IMR-90 (cell line): ENCODE data around the gene TNRC6B. TPM values are rescaled to one million over a fixed set of nuclear protein-coding genes. Genes with fewer than 3 reads are reported as not detected.

Experiments used
- ATAC-seq: fragments of 200-7000 bp; cut with Tn5 transposase; 2 replicates; pipeline ENCODE4 v1.9.1; 2020; ENCODE audit warnings: low read depth, mild to moderate bottlenecking, moderate library complexity
- BruUV-seq: library from RNA; stranded (reverse); fragments of 400-500 nt; replicated peaks from 2 replicates; lab custom pipeline; 2021; lab: Mats Ljungman, UMichigan
- CTCF ChIA-PET: fragments of 300-600 bp; formaldehyde crosslinking; extraction: SDS; loops from one replicate; lab custom pipeline; 2021; ENCODE audit warnings: antibody characterized with exemption; lab: Yijun Ruan, JAX
- POLR2A ChIA-PET: fragments of 300-600 bp; sonication (Branson Sonifier 250); formaldehyde crosslinking; loops from one replicate; lab custom pipeline; 2022; ENCODE audit warnings: antibody characterized with exemption; ENCODE audit not compliant: unreplicated experiment; lab: Charles Lee
- DNase-seq: peaks from one replicate; pipeline ENCODE4 v3.0.0; 2013
- H2AFZ ChIP-seq: replicated peaks from 2 replicates; pipeline ENCODE3; 2013; ENCODE audit warnings: low read length, mild to moderate bottlenecking; ENCODE audit not compliant: poor library complexity
- H2AK5ac ChIP-seq: 2 replicates; pipeline ENCODE4 v1.6.1; 2013; ENCODE audit warnings: low read depth, low read length, inconsistent platforms
- H2AK9ac ChIP-seq: replicated peaks from 2 replicates; pipeline ENCODE3; 2013; ENCODE audit warnings: mild to moderate bottlenecking, low read depth, low read length, moderate library complexity; ENCODE audit not compliant: poor library complexity
- H2BK120ac ChIP-seq: 2 replicates; pipeline ENCODE4 v1.6.1; 2013; ENCODE audit warnings: low read depth, low read length, inconsistent platforms
- H2BK15ac ChIP-seq: 3 replicates; pipeline ENCODE4 v1.6.1; 2013; ENCODE audit warnings: low read depth, low read length, inconsistent platforms
- H2BK20ac ChIP-seq: 2 replicates; pipeline ENCODE4 v1.6.1; 2013; ENCODE audit warnings: low read depth, mild to moderate bottlenecking, inconsistent platforms, low read length, moderate library complexity
- H2BK5ac ChIP-seq: 2 replicates; pipeline ENCODE4 v1.6.1; 2013; ENCODE audit warnings: mild to moderate bottlenecking, low read depth, low read length, inconsistent platforms; ENCODE audit not compliant: poor library complexity, severe bottlenecking
- H3K14ac ChIP-seq: replicated peaks from 2 replicates; pipeline ENCODE4 v1.6.1; 2013; ENCODE audit warnings: low read depth, low read length, inconsistent platforms
- H3K18ac ChIP-seq: 2 replicates; pipeline ENCODE4 v1.6.1; 2013; ENCODE audit warnings: low read depth, low read length, control low read depth
- H3K23ac ChIP-seq: 2 replicates; pipeline ENCODE4 v1.6.1; 2013; ENCODE audit warnings: low read depth, low read length, inconsistent platforms
- H3K27ac ChIP-seq: 2 replicates; pipeline ENCODE4 v1.5.1; 2013; ENCODE audit warnings: mild to moderate bottlenecking, control low read depth, low read length; ENCODE audit not compliant: insufficient read depth
- H3K27me3 ChIP-seq: 2 replicates; pipeline ENCODE4 v1.6.1; 2013; ENCODE audit warnings: low read length; ENCODE audit not compliant: control insufficient read depth, insufficient read depth
- H3K36me3 ChIP-seq: 2 replicates; pipeline ENCODE4 v1.6.1; 2013; ENCODE audit warnings: low read length, mixed read lengths; ENCODE audit not compliant: control insufficient read depth, insufficient read depth
- H3K4ac ChIP-seq: 2 replicates; pipeline ENCODE4 v1.6.1; 2013; ENCODE audit warnings: low read depth, low read length, inconsistent platforms
- H3K4me1 ChIP-seq: 2 replicates; pipeline ENCODE4 v1.6.1; 2013; ENCODE audit warnings: low read length, mixed read lengths; ENCODE audit not compliant: control insufficient read depth, insufficient read depth
- H3K4me2 ChIP-seq: 2 replicates; pipeline ENCODE4 v1.6.1; 2013; ENCODE audit warnings: low read depth, mild to moderate bottlenecking, control low read depth, low read length, moderate library complexity
- H3K4me3 ChIP-seq: 2 replicates; pipeline ENCODE4 v1.5.1; 2013; ENCODE audit warnings: low read depth, mild to moderate bottlenecking, control low read depth, low read length, moderate library complexity; ENCODE audit not compliant: insufficient read depth
- H3K56ac ChIP-seq: 2 replicates; pipeline ENCODE4 v1.6.1; 2013; ENCODE audit warnings: low read length, inconsistent platforms; ENCODE audit not compliant: insufficient read depth; ENCODE audit errors: extremely low read depth
- H3K79me1 ChIP-seq, 2 experiments: 2 replicates each; pipeline ENCODE4 v1.6.1; 2013; ENCODE audit warnings: low read length in 2 of 2, inconsistent platforms in 1 of 2, low read depth in 1 of 2
- H3K9ac ChIP-seq: 2 replicates; pipeline ENCODE4 v1.6.1; 2013; ENCODE audit warnings: low read depth, low read length, control low read depth
- H3K9me1 ChIP-seq: 2 replicates; pipeline ENCODE4 v1.6.1; 2013; ENCODE audit warnings: low read length, inconsistent platforms; ENCODE audit not compliant: insufficient read depth
- H3K9me3 ChIP-seq: 2 replicates; pipeline ENCODE4 v1.6.1; 2013; ENCODE audit warnings: low read length; ENCODE audit not compliant: control insufficient read depth, insufficient read depth
- H4K20me1 ChIP-seq: 2 replicates; pipeline ENCODE4 v1.6.1; 2013; ENCODE audit warnings: low read length, inconsistent platforms; ENCODE audit not compliant: insufficient read depth
- H4K5ac ChIP-seq: 2 replicates; pipeline ENCODE4 v1.6.1; 2013; ENCODE audit warnings: mild to moderate bottlenecking, low read depth, low read length, control low read depth
- H4K8ac ChIP-seq, 2 experiments: 2 replicates each; pipeline ENCODE4 v1.6.1; 2013; ENCODE audit warnings: low read depth in 2 of 2, low read length in 2 of 2, control low read depth in 1 of 2, inconsistent platforms in 1 of 2
- H4K91ac ChIP-seq: 2 replicates; pipeline ENCODE4 v1.6.1; 2013; ENCODE audit warnings: low read depth, low read length, inconsistent platforms; ENCODE audit not compliant: insufficient read depth
- BHLHE40 ChIP-seq: fragments of 150-350 bp; IDR thresholded peaks from 2 replicates; pipeline ENCODE4 v1.6.1; 2016; ENCODE audit warnings: mild to moderate bottlenecking, low read depth, low read length
- CTCF ChIP-seq: conservative IDR thresholded peaks from 2 replicates; pipeline ENCODE4 v1.5.1; 2012; ENCODE audit warnings: mild to moderate bottlenecking, low read depth, low read length, improper control_type of control experiment
- RAD21 ChIP-seq: IDR thresholded peaks from 2 replicates; pipeline ENCODE4 v1.6.1; 2012; ENCODE audit warnings: low read length, improper control_type of control experiment
- RFX5 ChIP-seq: IDR thresholded peaks from 2 replicates; pipeline ENCODE4 v1.8.0; 2012; ENCODE audit warnings: low read depth, mild to moderate bottlenecking, low read length, moderate library complexity
- SMC3 ChIP-seq: fragments of 150-350 bp; IDR thresholded peaks from 2 replicates; pipeline ENCODE4 v1.6.1; 2016; ENCODE audit warnings: low read depth, mild to moderate bottlenecking, antibody characterized with exemption, low read length, moderate library complexity
- WGBS, 2 experiments: methylation state at CpG; one replicate each; pipeline versions ENCODE4 v1.1.5 to v1.1.7; 2013; ENCODE audit warnings: missing lambda C conversion rate in 2 of 2; ENCODE audit not compliant: insufficient read length in 1 of 2; ENCODE audit errors: extremely low coverage in 2 of 2; 5-methylcytosine and 5-hydroxymethylcytosine counted together
- dilution Hi-C: fragments of 300-500 bp; cut with HindIII; formaldehyde crosslinking; loops from one replicate; pipeline ENCODE4 v1.14.3; 2018; ENCODE audit warnings: low sequenced_read_pairs; ENCODE audit not compliant: unreplicated experiment
- in situ Hi-C: fragments of 300-500 bp; cut with MboI; formaldehyde crosslinking; loops from 3 replicates; pipeline ENCODE4 v1.14.3; 2019; ENCODE audit warnings: low sequenced_read_pairs, inconsistent platforms, mixed read lengths
- intact Hi-C: fragments of 100-400 bp; cut with micrococcal nuclease; formaldehyde crosslinking; loops from 2 replicates; pipeline ENCODE4 v1.10.0; 2022
- polyA plus RNA-seq, 3 experiments: library from polyadenylated mRNA; depleted of rRNA; stranded (reverse); fragments of >200 nt; gene quantifications; 2 replicates each; pipeline ENCODE4 v1.2.3, GENCODE V29; 2012; ENCODE audit warnings: low replicate concordance in 1 of 3
- total RNA-seq: library from RNA; depleted of rRNA; stranded (reverse); fragments of >200 nt; gene quantifications from 2 replicates; pipeline ENCODE4 v1.2.3, GENCODE V29; 2012

TNRC6B gene
- total and polyA plus RNA-seq, 2 of the 4 experiments (the other 2 are of a cell fraction): 3.9 to 17.0 TPM

DNA sequence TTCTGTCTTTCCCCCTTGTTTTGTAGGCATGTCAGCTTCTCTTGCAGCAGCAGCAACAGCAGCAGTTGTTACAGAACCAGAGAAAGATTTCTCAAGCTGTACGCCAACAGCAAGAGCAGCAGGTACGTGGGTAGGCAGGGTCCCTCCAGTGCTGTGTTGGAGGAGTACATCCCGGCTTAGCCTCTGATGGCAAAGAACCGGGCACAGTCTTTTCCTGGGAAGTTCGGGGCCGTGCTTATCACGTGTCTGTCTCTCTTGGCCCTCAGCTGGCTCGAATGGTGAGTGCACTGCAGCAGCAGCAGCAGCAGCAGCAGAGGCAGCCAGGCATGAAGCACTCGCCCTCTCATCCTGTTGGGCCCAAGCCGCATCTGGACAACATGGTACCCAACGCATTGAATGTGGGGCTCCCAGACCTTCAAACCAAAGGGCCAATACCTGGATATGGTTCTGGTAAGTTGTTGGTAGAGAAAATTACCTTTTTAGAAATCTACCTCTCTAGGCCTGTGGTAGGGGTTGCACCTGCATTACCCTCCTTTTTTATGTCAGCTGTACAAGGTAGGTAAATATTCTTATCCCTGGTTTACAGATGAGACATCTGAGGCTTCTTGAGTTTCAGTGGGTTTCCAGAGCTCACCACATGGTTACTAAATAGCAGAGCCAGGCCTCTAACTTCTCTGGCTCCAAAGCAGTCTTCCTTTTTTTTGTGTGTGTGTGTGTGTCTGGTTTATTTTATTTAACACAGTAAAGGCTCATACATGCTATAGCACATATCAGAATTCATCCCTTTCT, 123.4 kb downstream of the TNRC6B start:
- Histone ChIP-seq H3K4ac (no peak overlapping the region), H3K9ac (no peak overlapping the region), H3K23ac (no peak overlapping the region), H3K4me1 (no peaks in the 10 kb centered on the region), H3K36me3 (peaks cover 27% of the 10 kb centered on the region), H2AK5ac (no peak overlapping the region), H2AK9ac (no peak overlapping the region), H3K27me3 (no peaks in the 10 kb centered on the region), H2BK20ac (no peak overlapping the region), H2AFZ (no peak overlapping the region), H3K4me3 (no peak overlapping the region), H3K56ac (no peak overlapping the region), H4K20me1 (no peaks in the 10 kb centered on the region), H3K14ac (no peak overlapping the region), H4K91ac (no peak overlapping the region), H4K5ac (no peak overlapping the region), H3K9me1 (peaks cover 10% of the 10 kb centered on the region), H2BK120ac (no peak overlapping the region), H2BK5ac (no peak overlapping the region), H4K8ac (no peak overlapping the region), H3K18ac (no peak overlapping the region), H3K9me3 (no peaks in the 10 kb centered on the region), H3K4me2 (no peak overlapping the region), H3K79me1 (peaks cover 0 to 2% of the 10 kb centered on the region in 2 experiments; a peak in 1 of 4 replicates), H3K27ac (no peak overlapping the region), H2BK15ac (no peak overlapping the region)
- in situ Hi-C loops (no loop called here), dilution Hi-C loops (no loop called here), intact Hi-C loops (no loop called here)
- DNase-seq: no peak
- ATAC-seq: no peak
- no peak for TF ChIP-seq CTCF
- TF ChIP-seq RFX5: no peak
- TF ChIP-seq RAD21: no peak
- TF ChIP-seq SMC3: no peak
- no peak for TF ChIP-seq BHLHE40
- 96% methylated on average over 4 of the region's 11 CpGs; no CpG with 5 or more reads in 1 of the 2 experiments for WGBS, 2 experiments
- BruUV-seq: no TSS peak
- ChIA-PET CTCF (no interaction called here), POLR2A (interaction anchor here (0.7 kb wide), 1 partner anchor 109 kb away, joined by 7 read pairs; no protein-coding TSS in a partner anchor)
